SK-N-MC (cell line): ENCODE results near the gene ASB8.

Experiments used
- EZH2 ChIP-seq: fragments of 200-600 bp; sonication (generic); IDR thresholded peaks from one replicate; pipeline ENCODE4 v1.6.1; 2017; ENCODE audit warnings: antibody characterized with exemption
- POLR2AphosphoS5 ChIP-seq: IDR thresholded peaks from 2 replicates; pipeline ENCODE4 v1.6.1; 2012; ENCODE audit warnings: mild to moderate bottlenecking, low read depth, low read length, borderline replicate concordance

DNA sequence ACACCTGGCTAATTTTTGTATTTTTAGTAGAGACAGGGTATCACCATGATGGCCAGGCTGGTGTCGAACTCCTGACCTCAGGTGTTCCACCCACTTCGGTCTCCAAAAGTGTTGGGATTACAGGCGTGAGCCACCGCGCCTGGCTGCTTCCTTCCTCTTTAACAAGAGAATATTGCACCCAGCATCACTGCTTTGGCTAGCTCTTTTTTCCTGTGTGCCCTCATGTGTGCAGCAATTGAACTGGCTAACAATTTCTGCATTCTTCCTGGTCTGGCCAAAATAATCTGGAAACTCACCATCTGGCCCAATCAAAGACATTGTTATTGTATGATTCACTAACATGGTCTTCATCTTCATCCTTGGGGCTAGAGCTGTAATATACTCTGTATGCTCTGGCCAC is 2.7 kb upstream of the ASB8 start:
- TF ChIP-seq EZH2 (no peak), POLR2AphosphoS5 (no peak)
